Activated CD8-positive, alpha-beta T cell treated with anti-CD3 and anti-CD28 coated beads, Interleukin-2, amount 10 ng/mL, durations not matched to agents 7 days and 5 days (primary cell): ENCODE results near the gene TACC3. TPM values are rescaled to one million over a fixed set of nuclear protein-coding genes. Genes with fewer than 3 reads are reported as not detected.

Experiments used
- ATAC-seq: fragments of 150-1000 bp; cut with Tn5 transposase; one replicate; pipeline ENCODE4 v1.10.0; 2021; ENCODE audit warnings: moderate library complexity
- CTCF ChIA-PET: fragments of 350-600 bp; sonication (Branson Sonifier 250); formaldehyde crosslinking; loops from one replicate; lab custom pipeline; 2021; ENCODE audit warnings: antibody characterized with exemption; lab: Charles Lee
- POLR2A ChIA-PET: fragments of 350-600 bp; sonication (Branson Sonifier 250); formaldehyde crosslinking; loops from one replicate; lab custom pipeline; 2021; ENCODE audit warnings: antibody characterized with exemption; lab: Charles Lee
- DNase-seq: peaks from one replicate; pipeline ENCODE4 v3.0.0-alpha.2; 2020
- H3K27ac Mint-ChIP-seq: one replicate; pipeline ENCODE4 v1.8.0; 2021; ENCODE audit warnings: mild to moderate bottlenecking, mixed read lengths
- H3K27me3 Mint-ChIP-seq: one replicate; pipeline ENCODE4 v1.8.0; 2021; ENCODE audit warnings: low read depth, mixed read lengths
- H3K36me3 Mint-ChIP-seq: one replicate; pipeline ENCODE4 v1.8.0; 2021; ENCODE audit warnings: low read depth, mixed read lengths
- H3K4me1 Mint-ChIP-seq: one replicate; pipeline ENCODE4 v1.8.0; 2021; ENCODE audit warnings: low read depth, mixed read lengths
- H3K4me3 Mint-ChIP-seq: one replicate; pipeline ENCODE4 v1.8.0; 2021; ENCODE audit warnings: mild to moderate bottlenecking, mixed read lengths
- H3K9me3 Mint-ChIP-seq: one replicate; pipeline ENCODE4 v1.8.0; 2022; ENCODE audit warnings: mixed read lengths; ENCODE audit not compliant: insufficient read depth
- total RNA-seq, 2 experiments: library from RNA; stranded (reverse); gene quantifications; one replicate each; pipeline ENCODE4 v1.2.3, GENCODE V29; 2021

The TACC3 gene
- total RNA-seq, 2 experiments from 2014 or later = 284 to 311 TPM

- H3K36me3 Mint-ChIP-seq = no peaks in the 10 kb centered on the region
- no peak within 1 kb of the TSS for H3K27ac Mint-ChIP-seq
- peak; percentile 31 for DNase-seq
- H3K4me1 Mint-ChIP-seq = no peaks in the 10 kb centered on the region
- ChIA-PET CTCF (interaction anchor here (1.0 kb wide), 1 partner anchor 45 kb away, joined by 3 read pairs; no protein-coding TSS in a partner anchor), POLR2A (interaction anchor here (1.1 kb wide), 1 partner anchor 16 kb away, joined by 3 read pairs; no protein-coding TSS in a partner anchor)
- H3K9me3 Mint-ChIP-seq = no peaks in the 10 kb centered on the region
- ATAC-seq = peak; percentile 75
- H3K4me3 Mint-ChIP-seq = peak within 1 kb of the TSS; percentile 18
- H3K27me3 Mint-ChIP-seq = peaks cover 16% of the 10 kb centered on the region
Measured at GRCh38 chr4:1792832-1793495, 71.6 kb downstream of the TACC3 start, which contains the start of gene FGFR3. FGFR3 (plus strand) TSS chr4:1793293; CDS start chr4:1793935, 642 bp downstream.

- Mint-ChIP-seq H3K27me3 (peaks cover 16% of the 10 kb centered on the region), H3K9me3 (no peaks in the 10 kb centered on the region), H3K36me3 (no peaks in the 10 kb centered on the region), H3K4me1 (no peaks in the 10 kb centered on the region), H3K27ac (no peak overlapping the region), H3K4me3 (no peak overlapping the region)
- ATAC-seq (peak; percentile 31), DNase-seq (peak; percentile 57)
- CTCF ChIA-PET = no interaction called here
- POLR2A ChIA-PET = interaction anchor here (1.1 kb wide), 1 partner anchor 16 kb away, joined by 3 read pairs; no protein-coding TSS in a partner anchor
Measured at GRCh38 chr4:1793496-1793840, 72.1 kb downstream of the TACC3 start.

- H3K36me3 Mint-ChIP-seq = no peaks in the 10 kb centered on the region
- ChIA-PET CTCF (interaction anchor here (0.9 kb wide), 1 partner anchor 46 kb away, joined by 3 read pairs; no protein-coding TSS in a partner anchor), POLR2A (interaction anchor here (1.1 kb wide), 1 partner anchor 17 kb away, joined by 3 read pairs; no protein-coding TSS in a partner anchor)
- no peaks in the 10 kb centered on the region for H3K4me1 Mint-ChIP-seq
- no peak overlapping the region for H3K4me3 Mint-ChIP-seq
- no peaks in the 10 kb centered on the region for H3K9me3 Mint-ChIP-seq
- H3K27ac Mint-ChIP-seq = no peak overlapping the region
- peaks cover 16% of the 10 kb centered on the region for H3K27me3 Mint-ChIP-seq
- DNase-seq (no peak), ATAC-seq (no peak)
Measured at GRCh38 chr4:1793940-1794808, 72.9 kb downstream of the TACC3 start.

Other genes starting within 250 kb of the TACC3 start
- gene FAM53A, start 37.2 kb upstream of the TACC3 start, total RNA-seq = under 1 TPM; 0.45 to 0.91 TPM
- gene SLBP, start 9.2 kb upstream of the TACC3 start, total RNA-seq = 100 to 1,000 TPM; 132 to 136 TPM
- 10 to 100 TPM; 21.9 to 22.4 TPM for gene TMEM129, start 198 bp upstream of the TACC3 start, total RNA-seq
- under 1 TPM; 0.34 to 0.37 TPM for gene FGFR3, start 71.8 kb downstream of the TACC3 start, total RNA-seq
- gene LETM1, start 134.6 kb downstream of the TACC3 start, total RNA-seq = 10 to 100 TPM; 56.6 to 58.9 TPM
- gene NSD2, start 149.9 kb downstream of the TACC3 start, total RNA-seq = 100 to 1,000 TPM; 287 to 290 TPM